BJ (cell line): ENCODE data around the gene DHH. TPM values are rescaled to one million over a fixed set of nuclear protein-coding genes. Genes with fewer than 3 reads are reported as not detected.
A peak's percentile ranks its signal among the peaks of the same experiment; 100 is the strongest.

Experiments used
- CTCF ChIA-PET: fragments of 350-600 bp; formaldehyde crosslinking; extraction: SDS; loops from one replicate; lab custom pipeline; 2021; ENCODE audit warnings: antibody characterized with exemption, inconsistent platforms; lab: Yijun Ruan, JAX
- POLR2A ChIA-PET: fragments of 300-600 bp; sonication (Branson Sonifier 250); formaldehyde crosslinking; extraction: SDS; loops from one replicate; lab custom pipeline; 2021; ENCODE audit warnings: antibody characterized with exemption; lab: Charles Lee
- DNase-seq: peaks from one replicate; pipeline ENCODE4 v3.0.0-alpha.2; 2011; ENCODE audit warnings: low read depth
- H3K27me3 ChIP-seq: 2 replicates; pipeline ENCODE4 v1.6.0; 2011; ENCODE audit warnings: low read length; ENCODE audit not compliant: control insufficient read depth, insufficient read depth
- H3K36me3 ChIP-seq: 2 replicates; pipeline ENCODE4 v1.5.1; 2011; ENCODE audit warnings: low read length; ENCODE audit not compliant: control insufficient read depth, insufficient read depth
- H3K4me3 ChIP-seq: 2 replicates; pipeline ENCODE4 v1.5.1; 2011; ENCODE audit warnings: low read depth, mild to moderate bottlenecking, control low read depth, low read length
- polyA plus RNA-seq: library from polyadenylated mRNA; depleted of rRNA; stranded (reverse); fragments of >200 nt; gene quantifications from 2 replicates; pipeline ENCODE4 v1.2.3, GENCODE V29; 2011
- TF ChIP-seq, protein P1 (sequence below): IDR thresholded peaks from 2 replicates; pipeline ENCODE4 v1.5.1; 2011; ENCODE audit warnings: low read depth, mild to moderate bottlenecking, control low read depth, inconsistent platforms, low read length, moderate library complexity; ENCODE audit not compliant: insufficient read depth

The DHH gene
- polyA plus RNA-seq, 1 experiment, result not detected

DNA sequence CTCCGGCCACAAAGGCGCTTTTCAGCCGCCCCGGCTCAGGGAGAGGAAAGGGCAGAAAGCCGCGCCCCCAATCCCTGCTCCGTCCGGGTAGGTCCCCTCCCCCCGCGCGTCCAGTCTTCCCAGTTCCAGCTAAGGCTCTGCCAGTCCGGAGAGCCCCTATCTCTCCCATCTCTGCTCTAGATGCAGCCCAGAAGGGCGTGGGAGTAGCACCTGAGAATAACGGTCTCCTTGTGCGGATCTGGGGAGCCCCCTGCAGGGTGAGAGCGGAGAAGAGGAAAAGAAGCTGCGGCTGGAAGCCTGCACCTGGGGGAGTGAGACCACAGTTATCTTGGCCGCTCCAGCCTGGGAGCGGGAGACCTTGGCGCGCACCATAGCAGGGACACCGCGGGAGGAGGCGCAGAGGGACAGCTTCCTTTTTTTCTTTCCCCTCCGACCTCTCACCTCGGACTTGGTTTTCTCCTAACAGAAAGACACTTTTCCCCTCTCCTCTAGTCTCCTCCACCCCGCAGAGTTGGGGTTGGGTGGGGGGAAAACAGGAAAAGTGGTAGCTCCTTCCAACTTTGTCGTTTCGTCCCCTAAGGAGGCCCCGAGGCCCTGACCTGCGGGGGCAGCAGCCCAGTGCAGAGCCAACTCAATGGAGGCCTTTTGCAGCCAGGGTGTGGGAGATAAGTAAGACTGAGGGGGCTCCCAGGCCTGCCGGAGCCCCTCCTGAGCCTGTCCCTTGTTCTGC is 2.4 kb downstream of the DHH start:
- no peak for DNase-seq
- Histone ChIP-seq H3K27me3 (peaks cover 17% of the 10 kb centered on the region), H3K36me3 (peaks cover under 1% of the 10 kb centered on the region; the same call in 1 of the 2 replicates), H3K4me3 (peak overlapping the region; percentile 17)
- POLR2A ChIA-PET, result no interaction called here
- TF ChIP-seq, protein P1, sequence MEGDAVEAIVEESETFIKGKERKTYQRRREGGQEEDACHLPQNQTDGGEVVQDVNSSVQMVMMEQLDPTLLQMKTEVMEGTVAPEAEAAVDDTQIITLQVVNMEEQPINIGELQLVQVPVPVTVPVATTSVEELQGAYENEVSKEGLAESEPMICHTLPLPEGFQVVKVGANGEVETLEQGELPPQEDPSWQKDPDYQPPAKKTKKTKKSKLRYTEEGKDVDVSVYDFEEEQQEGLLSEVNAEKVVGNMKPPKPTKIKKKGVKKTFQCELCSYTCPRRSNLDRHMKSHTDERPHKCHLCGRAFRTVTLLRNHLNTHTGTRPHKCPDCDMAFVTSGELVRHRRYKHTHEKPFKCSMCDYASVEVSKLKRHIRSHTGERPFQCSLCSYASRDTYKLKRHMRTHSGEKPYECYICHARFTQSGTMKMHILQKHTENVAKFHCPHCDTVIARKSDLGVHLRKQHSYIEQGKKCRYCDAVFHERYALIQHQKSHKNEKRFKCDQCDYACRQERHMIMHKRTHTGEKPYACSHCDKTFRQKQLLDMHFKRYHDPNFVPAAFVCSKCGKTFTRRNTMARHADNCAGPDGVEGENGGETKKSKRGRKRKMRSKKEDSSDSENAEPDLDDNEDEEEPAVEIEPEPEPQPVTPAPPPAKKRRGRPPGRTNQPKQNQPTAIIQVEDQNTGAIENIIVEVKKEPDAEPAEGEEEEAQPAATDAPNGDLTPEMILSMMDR, result peak; percentile 60
- CTCF ChIA-PET, result interaction anchor here (0.6 to 4.7 kb wide), 18 partner anchors 8 to 170 kb away, joined by 3 to 33 read pairs (median 4); partner anchors contain the start of gene LMBR1L

DNA sequence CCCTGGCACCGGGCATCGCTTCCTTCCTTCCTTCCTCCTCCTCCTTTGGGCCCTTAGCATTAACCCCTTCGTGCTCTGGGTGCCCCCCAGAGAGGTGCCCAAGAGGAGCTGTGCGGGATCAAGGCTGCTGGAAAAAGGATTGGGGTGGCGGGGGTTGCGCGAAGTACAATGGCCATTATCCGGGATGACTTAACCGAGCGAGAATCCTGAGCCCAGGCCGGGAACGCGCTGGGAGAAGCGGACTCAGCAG is 2.8 kb downstream of the DHH start:
- POLR2A ChIA-PET, result no interaction called here
- DNase-seq, result no peak
- no peaks in the 10 kb centered on the region for H3K36me3 ChIP-seq

GRCh38 chr12:49091056-49091835 is 3.4 kb downstream of the DHH start:
- ChIA-PET CTCF (interaction anchor here (0.7 to 4.7 kb wide), 14 partner anchors 9 to 146 kb away, joined by 3 to 33 read pairs (median 4); partner anchors contain the start of gene LMBR1L), POLR2A (no interaction called here)
- DNase-seq, result no peak
- TF ChIP-seq, protein P1, result no peak
- Histone ChIP-seq H3K36me3 (no peaks in the 10 kb centered on the region), H3K27me3 (peaks cover 17% of the 10 kb centered on the region), H3K4me3 (no peak overlapping the region)

More for the DNA sequence above, 2.8 kb downstream of the DHH start:
- CTCF ChIA-PET, result interaction anchor here (0.7 to 4.7 kb wide), 15 partner anchors 9 to 148 kb away, joined by 3 to 33 read pairs (median 4); partner anchors contain the start of gene LMBR1L
- peak overlapping the region; percentile 17 for H3K4me3 ChIP-seq
- H3K27me3 ChIP-seq, result peaks cover 17% of the 10 kb centered on the region
- TF ChIP-seq, protein P1, result no peak

DNA sequence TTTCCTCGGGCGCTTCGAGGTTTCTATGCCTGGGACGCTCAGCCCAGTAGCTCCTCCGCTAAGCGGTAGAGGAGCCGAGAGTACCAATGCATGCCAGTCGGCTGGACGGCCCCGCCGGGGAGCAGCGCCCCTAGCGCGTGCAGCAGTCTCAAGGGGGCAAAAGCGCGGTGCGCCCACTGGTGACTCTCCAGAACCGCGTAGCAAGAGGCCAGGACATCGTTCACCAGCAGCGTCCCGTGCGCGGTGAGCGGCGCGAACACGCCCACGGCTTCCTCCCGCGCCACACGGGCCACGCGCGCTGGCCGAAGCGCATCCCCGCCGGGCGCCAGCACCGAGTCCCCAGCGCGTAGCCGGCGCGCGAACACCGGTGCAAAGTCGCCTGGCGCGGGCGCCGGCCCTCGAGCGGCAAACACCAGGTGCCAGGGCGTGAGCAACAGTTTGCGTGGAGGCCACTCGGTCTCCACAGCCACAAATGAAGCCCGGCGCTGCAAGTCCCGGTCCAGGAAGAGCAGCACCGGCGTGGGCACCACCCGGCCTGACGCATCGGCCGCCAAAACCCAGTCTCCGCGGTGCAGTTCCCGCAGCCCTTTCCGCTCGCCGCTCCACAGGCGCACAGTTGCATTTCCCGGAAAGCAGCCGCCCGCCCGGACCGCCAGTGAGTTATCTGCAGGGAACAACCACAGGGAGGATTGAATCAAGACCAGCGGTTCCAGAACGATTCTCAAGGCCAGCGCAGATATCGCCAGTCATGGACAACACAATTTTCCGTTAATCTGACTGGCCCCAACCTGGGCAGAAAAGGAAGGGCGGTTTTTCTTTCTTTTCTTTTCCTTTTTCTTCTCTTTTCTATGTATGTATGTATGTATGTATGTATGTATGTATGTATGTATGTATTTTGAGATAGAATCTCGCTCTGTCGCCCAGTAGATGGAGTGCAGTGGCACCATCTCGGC is 4.5 kb downstream of the DHH start:
- POLR2A ChIA-PET, result no interaction called here
- DNase-seq, result no peak
- CTCF ChIA-PET, result interaction anchor here (0.7 to 6.5 kb wide), 13 partner anchors 11 to 145 kb away, joined by 3 to 145 read pairs (median 33); partner anchors contain the start of genes DDN, LMBR1L, RHEBL1 and TUBA1B
- peak overlapping the region; percentile 33 for H3K4me3 ChIP-seq
- H3K27me3 ChIP-seq, result peaks cover 17% of the 10 kb centered on the region
- H3K36me3 ChIP-seq, result no peaks in the 10 kb centered on the region
- TF ChIP-seq, protein P1, result peak; percentile 28
